ENCODE measurements around the gene CDH15. TPM values are rescaled to one million over a fixed set of nuclear protein-coding genes. Genes with fewer than 3 reads are reported as not detected.

The CDH15 gene
- total and polyA plus RNA-seq, 2 of the 13 experiments (the other 11 are each of a cell fraction or from before 2014, with no cell fraction given) = 0.74 to 2.2 TPM

- TF ChIP-seq RFX3 (CRISPR knock-in tag; IDR thresholded peaks at IDR 0.05) (no peak), HNF1A (IDR thresholded peaks at IDR 0.05; ENCODE audit: low read depth) (peak; percentile 49; the same call in 1 of the 2 replicates), HNF1A (CRISPR knock-in tag; IDR thresholded peaks at IDR 0.05; ENCODE audit: borderline replicate concordance) (peak; percentile 37), HHEX (CRISPR knock-in tag; IDR thresholded peaks at IDR 0.05) (0 out of 2 replicates have a peak, but pooled peaks have one; percentile 9), TRAFD1 (CRISPR knock-in tag; IDR thresholded peaks at IDR 0.05; ENCODE audit: borderline replicate concordance) (0 out of 2 replicates have a peak, but pooled peaks have one; percentile 24), THAP11 (CRISPR knock-in tag; IDR thresholded peaks at IDR 0.05) (peak; percentile 72), ZBTB34 (CRISPR knock-in tag; IDR thresholded peaks at IDR 0.05) (0 out of 2 replicates have a peak, but pooled peaks have one; percentile 21), EED (CRISPR knock-in tag; IDR thresholded peaks at IDR 0.05) (no peak), ZNF614 (CRISPR knock-in tag; IDR thresholded peaks at IDR 0.05; ENCODE audit: borderline replicate concordance) (no peak), ZNF503 (CRISPR knock-in tag; IDR thresholded peaks at IDR 0.05) (peak; percentile 74), MXD3 (CRISPR knock-in tag; IDR thresholded peaks at IDR 0.05) (peak; percentile 51; the same call in 1 of the 2 replicates), HES4 (CRISPR knock-in tag; IDR thresholded peaks at IDR 0.05; ENCODE audit: borderline replicate concordance) (peak; percentile 68; the same call in 1 of the 2 replicates), PPARG (CRISPR knock-in tag; conservative IDR thresholded peaks at IDR 0.05) (peak; percentile 35; the same call in 1 of the 2 replicates), PHF20 (CRISPR knock-in tag; IDR thresholded peaks at IDR 0.05) (peak; percentile 49; the same call in 1 of the 2 replicates), SSRP1 (CRISPR knock-in tag; IDR thresholded peaks at IDR 0.05) (no peak), DRAP1 (CRISPR knock-in tag; IDR thresholded peaks at IDR 0.05) (no peak)
Observed at GRCh38 chr16:89200124-89200849, 28.7 kb downstream of the CDH15 start, which contains the start of gene SLC22A31 (continued).
